SK-N-SH treated with all-trans-retinoic acid at 6 μM for 48 hours (cell line): Measurements from ENCODE around the gene S100Z.

Experiments used
- ARNTL ChIP-seq: fragments of 450-650 bp; formaldehyde crosslinking; IDR thresholded peaks from 2 replicates; pipeline ENCODE4 v1.5.0; 2020; ENCODE audit warnings: low read depth, mild to moderate bottlenecking, moderate library complexity, borderline replicate concordance
- CREB5 ChIP-seq: fragments of 250-450 bp; sonication (Bioruptor Pico); IDR thresholded peaks from 2 replicates; pipeline ENCODE4 v1.5.1; 2020; ENCODE audit warnings: low read depth, mild to moderate bottlenecking, moderate library complexity
- ESRRG ChIP-seq: fragments of 250-450 bp; sonication (Bioruptor Pico); IDR thresholded peaks from 2 replicates; pipeline ENCODE4 v1.6.1; 2021; ENCODE audit warnings: mild to moderate bottlenecking
- PATZ1 ChIP-seq: fragments of 250-450 bp; sonication (Bioruptor Pico); IDR thresholded peaks from 2 replicates; pipeline ENCODE4 v1.8.0; 2020; ENCODE audit warnings: mild to moderate bottlenecking, moderate library complexity, borderline replicate concordance
- PPARA ChIP-seq: fragments of 250-450 bp; sonication (Bioruptor Pico); IDR thresholded peaks from 2 replicates; pipeline ENCODE4 v1.5.0; 2020; ENCODE audit warnings: mild to moderate bottlenecking, borderline replicate concordance
- SNAI2 ChIP-seq: fragments of 250-450 bp; sonication (Bioruptor Pico); IDR thresholded peaks from 2 replicates; pipeline ENCODE4 v1.5.0; 2020; ENCODE audit warnings: mild to moderate bottlenecking, moderate library complexity
- TCF4 ChIP-seq: fragments of 250-450 bp; sonication (Bioruptor Pico); IDR thresholded peaks from 2 replicates; pipeline ENCODE4 v1.8.0; 2021; ENCODE audit warnings: mild to moderate bottlenecking, moderate library complexity, borderline replicate concordance
- TOX ChIP-seq: fragments of 250-450 bp; sonication (Bioruptor Pico); IDR thresholded peaks from 2 replicates; pipeline ENCODE4 v1.8.0; 2021; ENCODE audit warnings: mild to moderate bottlenecking, moderate library complexity, borderline replicate concordance
- TSHZ2 ChIP-seq: fragments of 250-450 bp; sonication (Bioruptor Pico); IDR thresholded peaks from 2 replicates; pipeline ENCODE4 v1.5.0; 2020; ENCODE audit warnings: mild to moderate bottlenecking, moderate library complexity
- ZC3H10 ChIP-seq: fragments of 250-450 bp; sonication (Bioruptor Pico); IDR thresholded peaks from 2 replicates; pipeline ENCODE4 v1.5.1; 2021; ENCODE audit warnings: mild to moderate bottlenecking, moderate library complexity
- ZFP3 ChIP-seq: fragments of 250-450 bp; sonication (Bioruptor Pico); IDR thresholded peaks from 2 replicates; pipeline ENCODE4 v1.5.0; 2020; ENCODE audit warnings: mild to moderate bottlenecking, moderate library complexity
- ZFP30 ChIP-seq: fragments of 450-650 bp; formaldehyde crosslinking; IDR thresholded peaks from 2 replicates; pipeline ENCODE4 v1.5.0; 2022; ENCODE audit warnings: mild to moderate bottlenecking, moderate library complexity
- ZNF70 ChIP-seq: fragments of 450-650 bp; formaldehyde crosslinking; IDR thresholded peaks from 2 replicates; pipeline ENCODE4 v1.5.0; 2020; ENCODE audit warnings: mild to moderate bottlenecking, moderate library complexity
- ZNF8 ChIP-seq: fragments of 450-650 bp; formaldehyde crosslinking; IDR thresholded peaks from 2 replicates; pipeline ENCODE4 v1.5.0; 2020; ENCODE audit warnings: mild to moderate bottlenecking, moderate library complexity

- TF ChIP-seq PATZ1: no peak
- no peak for TF ChIP-seq SNAI2 (CRISPR knock-in tag)
- TF ChIP-seq ZFP3 (CRISPR knock-in tag): no peak
- no peak for TF ChIP-seq PPARA (CRISPR knock-in tag)
- no peak for TF ChIP-seq ZNF70 (CRISPR knock-in tag)
- no peak for TF ChIP-seq CREB5
- no peak for TF ChIP-seq TSHZ2 (CRISPR knock-in tag)
- no peak for TF ChIP-seq ARNTL (CRISPR knock-in tag)
- no peak for TF ChIP-seq ZFP30 (CRISPR knock-in tag)
- TF ChIP-seq TCF4 (CRISPR knock-in tag): no peak
- TF ChIP-seq ESRRG (CRISPR knock-in tag): no peak
- TF ChIP-seq ZC3H10 (CRISPR knock-in tag): no peak
- TF ChIP-seq ZNF8 (CRISPR knock-in tag): no peak
- TF ChIP-seq TOX: no peak
Measured at GRCh38 chr5:76831110-76831452, 18.7 kb upstream of the S100Z start.
